ENCODE results near the gene CD53.

CD53 gene

DNA sequence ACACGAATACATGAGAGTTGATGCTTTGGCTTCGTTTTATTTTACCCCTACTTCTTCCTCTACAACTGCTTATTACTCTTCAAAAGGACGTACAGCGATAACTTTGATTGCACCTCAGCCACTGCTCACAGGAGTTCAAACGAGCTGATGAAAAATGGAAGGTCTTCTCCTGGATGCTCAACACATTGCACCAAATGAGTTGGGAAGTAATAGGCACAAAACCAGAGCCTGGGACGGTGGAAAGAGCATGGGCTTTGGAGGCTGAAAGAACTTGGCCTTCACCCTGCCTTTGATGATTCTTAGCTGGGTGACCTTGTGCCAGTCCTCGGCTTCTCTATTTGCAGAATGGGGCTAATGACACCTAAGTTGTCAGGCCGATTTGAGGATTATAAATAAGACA, 4.8 kb downstream of the CD53 start:
- Histone ChIP-seq H3K4me2 (ENCODE audit: low read length) (no peak overlapping the region), H3K9me3 (replicated peaks; ENCODE audit: low read length) (no peaks in the 10 kb centered on the region), H3K36me3 (ENCODE audit: insufficient read depth, low read length) (no peaks in the 10 kb centered on the region), H3K4me1 (ENCODE audit: control insufficient read depth, insufficient read depth, low read length) (no peaks in the 10 kb centered on the region), H3K27me3 (ENCODE audit: control insufficient read depth, insufficient read depth, low read length) (no peaks in the 10 kb centered on the region), H3K4me3 (ENCODE audit: low read length) (no peak overlapping the region), H3K9ac (ENCODE audit: low read depth, low read length) (no peak overlapping the region)

DNA sequence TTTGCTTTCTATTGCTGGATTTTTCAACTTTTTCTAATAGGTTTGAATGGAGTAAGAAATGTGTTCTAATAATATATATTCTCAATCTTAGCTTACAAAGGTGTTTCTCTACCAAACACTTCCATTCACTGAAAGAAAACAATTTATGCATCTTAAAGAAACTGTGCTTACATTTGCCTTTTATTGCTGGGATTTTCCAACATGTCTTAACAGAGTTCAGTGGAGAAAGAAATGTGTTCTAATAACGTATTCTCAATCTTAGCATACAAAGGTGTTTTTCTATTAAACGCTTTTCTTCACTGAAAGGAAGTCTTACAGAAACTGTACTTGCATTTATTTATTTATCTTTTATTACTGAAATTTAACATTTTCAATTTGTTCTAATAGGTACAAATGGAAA, 5.6 kb downstream of the CD53 start:
- no peaks in the 10 kb centered on the region for H3K4me1 ChIP-seq (ENCODE audit: control insufficient read depth, insufficient read depth, low read length)
- H3K4me2 ChIP-seq (ENCODE audit: low read length), result no peak overlapping the region
- H3K36me3 ChIP-seq (ENCODE audit: insufficient read depth, low read length), result no peaks in the 10 kb centered on the region
- H3K4me3 ChIP-seq (ENCODE audit: low read length), result no peak overlapping the region
- no peaks in the 10 kb centered on the region for H3K9me3 ChIP-seq (replicated peaks; ENCODE audit: low read length)
- no peaks in the 10 kb centered on the region for H3K27me3 ChIP-seq (ENCODE audit: control insufficient read depth, insufficient read depth, low read length)
- no peak overlapping the region for H3K9ac ChIP-seq (ENCODE audit: low read depth, low read length)

DNA sequence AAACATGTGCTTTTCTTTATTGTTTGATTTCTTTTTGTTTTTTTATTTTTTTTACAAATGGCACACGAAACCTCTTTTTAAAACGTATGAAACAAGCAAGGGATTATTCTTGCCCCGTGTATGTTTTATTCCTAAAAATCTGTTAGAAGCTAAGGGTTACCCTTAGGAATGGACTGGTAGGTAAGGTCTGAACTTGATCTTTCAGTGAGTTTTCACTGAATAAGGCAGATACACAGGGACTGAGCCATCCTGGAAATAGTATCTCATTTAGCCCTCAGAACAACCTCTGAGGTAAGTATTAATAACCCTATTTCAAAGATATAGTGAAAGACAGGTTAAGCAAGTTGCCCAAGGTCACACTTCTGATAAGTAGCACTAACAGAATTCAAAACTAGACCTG, 6.0 kb downstream of the CD53 start:
- H3K9me3 ChIP-seq (replicated peaks; ENCODE audit: low read length), result no peaks in the 10 kb centered on the region
- H3K4me1 ChIP-seq (ENCODE audit: control insufficient read depth, insufficient read depth, low read length), result no peaks in the 10 kb centered on the region
- H3K9ac ChIP-seq (ENCODE audit: low read depth, low read length), result no peak overlapping the region
- H3K4me3 ChIP-seq (ENCODE audit: low read length), result no peak overlapping the region
- no peak overlapping the region for H3K4me2 ChIP-seq (ENCODE audit: low read length)
- H3K36me3 ChIP-seq (ENCODE audit: insufficient read depth, low read length), result no peaks in the 10 kb centered on the region
- no peaks in the 10 kb centered on the region for H3K27me3 ChIP-seq (ENCODE audit: control insufficient read depth, insufficient read depth, low read length)

DNA sequence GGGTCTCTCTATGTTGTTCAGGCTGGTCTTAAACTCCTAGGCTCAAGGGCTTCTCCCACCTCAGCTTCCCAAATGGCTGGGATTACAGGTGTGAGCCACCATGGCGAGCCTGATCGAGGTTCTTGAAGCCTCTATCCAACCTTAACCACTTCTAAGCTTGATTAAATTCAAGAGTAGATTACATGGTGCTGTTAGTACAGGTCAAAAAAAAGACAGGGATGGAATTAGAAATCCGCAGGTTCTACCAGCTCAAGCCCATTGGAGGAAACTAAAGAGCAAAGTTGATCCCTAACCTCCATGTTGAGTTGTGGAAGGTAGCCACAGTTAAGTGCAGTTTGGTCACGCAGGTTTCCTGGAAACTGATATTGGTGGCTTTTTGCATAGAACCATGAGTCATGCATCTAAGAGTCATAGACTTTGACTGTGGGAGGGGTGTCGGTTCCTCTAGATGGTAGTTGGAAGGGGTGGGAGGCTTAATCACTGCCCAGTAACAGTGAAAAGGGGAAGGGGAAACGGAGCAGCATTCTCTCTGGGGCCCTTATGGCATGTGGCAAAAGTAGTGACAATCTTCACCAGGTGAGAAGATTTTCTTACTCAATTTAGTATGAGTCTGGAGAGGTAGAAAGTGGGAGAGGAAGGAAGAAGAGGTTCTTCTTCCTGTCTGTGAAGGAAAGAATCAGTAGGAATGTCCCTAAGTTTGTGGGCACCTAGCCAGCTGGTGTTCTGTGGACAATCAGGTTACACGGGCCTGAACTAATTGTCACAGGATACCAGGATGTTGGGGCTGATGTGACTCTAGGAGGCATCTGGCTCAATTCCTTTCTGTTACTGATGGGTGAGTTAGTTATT, 7.0 kb downstream of the CD53 start:
- H3K9ac ChIP-seq (ENCODE audit: low read depth, low read length), result no peak overlapping the region

DNA sequence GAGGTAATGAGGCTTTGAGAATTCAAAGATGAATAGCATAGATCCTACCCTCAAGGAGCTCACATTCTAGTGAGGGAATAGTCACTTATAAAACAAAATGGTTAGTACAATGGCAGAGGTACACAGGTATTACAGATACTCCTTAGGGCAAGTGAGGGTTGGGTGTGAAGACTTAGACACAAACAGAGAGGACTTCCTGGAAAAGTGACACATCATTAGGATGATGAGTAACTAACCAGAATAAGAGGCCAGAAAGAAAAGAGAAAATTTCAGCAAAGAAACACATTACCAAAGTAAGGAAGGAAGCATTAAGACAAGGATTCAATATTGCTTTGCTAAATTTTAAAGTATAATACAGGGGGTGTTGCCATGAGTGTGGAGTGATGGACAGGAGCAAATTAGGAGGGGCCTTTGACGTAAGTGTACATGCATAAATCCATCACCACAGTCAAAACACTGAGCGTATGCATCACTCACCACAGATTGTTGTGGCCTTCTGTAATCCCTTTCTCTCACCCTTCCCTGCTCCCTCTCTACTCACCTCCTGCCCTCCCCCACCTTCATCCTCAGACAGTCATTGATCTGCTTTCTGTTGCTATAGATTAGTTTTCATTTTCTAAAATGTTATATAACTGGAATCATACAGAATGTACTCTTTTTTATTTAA, 7.9 kb downstream of the CD53 start:
- H3K4me2 ChIP-seq (ENCODE audit: low read length), result no peak overlapping the region
- no peaks in the 10 kb centered on the region for H3K36me3 ChIP-seq (ENCODE audit: insufficient read depth, low read length)
- no peak overlapping the region for H3K4me3 ChIP-seq (ENCODE audit: low read length)
- H3K27me3 ChIP-seq (ENCODE audit: control insufficient read depth, insufficient read depth, low read length), result no peaks in the 10 kb centered on the region
- H3K4me1 ChIP-seq (ENCODE audit: control insufficient read depth, insufficient read depth, low read length), result no peaks in the 10 kb centered on the region
- H3K9ac ChIP-seq (ENCODE audit: low read depth, low read length), result no peak overlapping the region
- H3K9me3 ChIP-seq (replicated peaks; ENCODE audit: low read length), result no peaks in the 10 kb centered on the region

More for the DNA sequence above, 7.0 kb downstream of the CD53 start:
- Histone ChIP-seq H3K36me3 (ENCODE audit: insufficient read depth, low read length) (no peaks in the 10 kb centered on the region), H3K27me3 (ENCODE audit: control insufficient read depth, insufficient read depth, low read length) (no peaks in the 10 kb centered on the region), H3K4me1 (ENCODE audit: control insufficient read depth, insufficient read depth, low read length) (no peaks in the 10 kb centered on the region), H3K4me3 (ENCODE audit: low read length) (no peak overlapping the region), H3K4me2 (ENCODE audit: low read length) (no peak overlapping the region), H3K9me3 (replicated peaks; ENCODE audit: low read length) (no peaks in the 10 kb centered on the region)

DNA sequence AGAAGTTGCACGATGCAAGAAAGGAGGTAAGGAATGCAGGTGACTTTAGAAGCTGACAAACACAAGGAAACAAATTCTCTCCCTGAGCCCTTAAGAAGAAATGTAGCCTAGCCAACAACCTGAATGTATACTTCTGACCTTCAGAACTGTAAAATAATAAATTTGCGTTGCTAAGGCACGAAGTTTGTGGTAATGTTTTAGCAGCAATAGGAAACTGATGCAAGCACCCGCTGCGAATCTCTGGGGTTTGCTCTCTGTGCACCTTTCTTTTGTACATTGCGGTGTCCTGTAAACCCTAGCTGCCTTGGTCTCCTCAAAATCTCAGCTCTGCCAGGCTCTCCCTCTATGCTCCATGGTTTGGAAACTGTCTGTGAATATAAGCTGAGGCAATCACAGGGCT, 15.1 kb downstream of the CD53 start:
- no peaks in the 10 kb centered on the region for H3K9me3 ChIP-seq (replicated peaks; ENCODE audit: low read length)
- no peaks in the 10 kb centered on the region for H3K4me1 ChIP-seq (ENCODE audit: control insufficient read depth, insufficient read depth, low read length)
- no peaks in the 10 kb centered on the region for H3K36me3 ChIP-seq (ENCODE audit: insufficient read depth, low read length)
- no peak overlapping the region for H3K4me2 ChIP-seq (ENCODE audit: low read length)
- H3K4me3 ChIP-seq (ENCODE audit: low read length), result no peak overlapping the region
- H3K9ac ChIP-seq (ENCODE audit: low read depth, low read length), result no peak overlapping the region
- H3K27me3 ChIP-seq (ENCODE audit: control insufficient read depth, insufficient read depth, low read length), result no peaks in the 10 kb centered on the region

DNA sequence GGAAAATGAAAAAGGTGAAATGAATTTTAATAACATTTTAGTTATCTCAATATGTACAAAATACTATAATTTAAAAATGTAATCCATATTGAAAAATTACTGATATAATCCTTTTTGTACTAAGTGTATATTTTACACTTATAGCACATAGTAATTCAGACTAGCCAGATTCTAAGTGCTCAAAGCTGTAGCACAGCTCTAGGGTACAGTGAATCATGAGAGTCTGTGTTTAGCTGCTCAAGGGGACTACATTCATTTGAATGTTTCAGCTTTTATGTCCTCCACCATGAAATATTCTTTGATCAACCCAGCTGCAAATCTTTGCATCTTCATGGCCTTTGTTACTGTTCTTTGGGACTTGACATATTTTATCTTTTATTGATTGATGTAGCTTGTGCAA, 15.7 kb downstream of the CD53 start:
- Histone ChIP-seq H3K9me3 (replicated peaks; ENCODE audit: low read length) (no peaks in the 10 kb centered on the region), H3K36me3 (ENCODE audit: insufficient read depth, low read length) (no peaks in the 10 kb centered on the region), H3K9ac (ENCODE audit: low read depth, low read length) (no peak overlapping the region), H3K27me3 (ENCODE audit: control insufficient read depth, insufficient read depth, low read length) (no peaks in the 10 kb centered on the region), H3K4me1 (ENCODE audit: control insufficient read depth, insufficient read depth, low read length) (no peaks in the 10 kb centered on the region), H3K4me2 (ENCODE audit: low read length) (no peak overlapping the region), H3K4me3 (ENCODE audit: low read length) (no peak overlapping the region)

DNA sequence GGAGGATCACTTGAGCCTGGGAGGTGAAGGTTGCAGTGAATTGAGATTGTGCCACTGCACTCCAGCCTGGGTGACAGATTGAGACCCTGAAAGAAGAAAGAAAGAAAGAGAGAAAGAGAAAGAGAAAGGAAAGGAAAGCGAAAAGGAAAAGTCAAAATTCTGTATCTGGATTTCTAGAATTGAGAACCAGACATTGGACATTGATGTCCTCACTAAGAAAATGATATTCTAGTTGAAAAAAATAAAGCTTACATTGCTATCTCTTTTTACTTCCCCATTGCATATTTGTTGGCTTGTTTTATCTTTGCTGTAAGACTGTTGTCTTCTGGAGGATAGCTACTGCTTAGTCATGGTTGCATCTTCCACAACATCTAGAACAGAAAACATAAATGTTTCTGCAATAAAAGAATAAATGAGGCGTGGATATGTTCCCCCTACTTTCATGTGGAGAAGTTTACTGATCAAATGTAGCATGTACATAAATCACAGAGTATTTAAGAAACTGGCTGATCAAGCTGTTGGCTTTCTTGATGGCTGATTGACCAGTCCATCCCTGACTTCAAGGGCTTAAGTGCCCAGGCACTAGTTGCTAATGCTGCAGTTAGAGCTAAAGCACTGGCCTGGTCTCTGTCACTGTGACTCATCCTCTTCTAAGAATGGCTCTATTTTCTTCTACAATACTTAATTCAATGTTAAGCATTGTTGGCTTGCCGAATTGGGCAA, 17.7 kb downstream of the CD53 start:
- H3K9ac ChIP-seq (ENCODE audit: low read depth, low read length), result no peak overlapping the region
- H3K27me3 ChIP-seq (ENCODE audit: control insufficient read depth, insufficient read depth, low read length), result no peaks in the 10 kb centered on the region
- no peak overlapping the region for H3K4me3 ChIP-seq (ENCODE audit: low read length)
- H3K4me1 ChIP-seq (ENCODE audit: control insufficient read depth, insufficient read depth, low read length), result no peaks in the 10 kb centered on the region
- H3K4me2 ChIP-seq (ENCODE audit: low read length), result no peak overlapping the region
- H3K9me3 ChIP-seq (replicated peaks; ENCODE audit: low read length), result no peaks in the 10 kb centered on the region
- H3K36me3 ChIP-seq (ENCODE audit: insufficient read depth, low read length), result no peaks in the 10 kb centered on the region

DNA sequence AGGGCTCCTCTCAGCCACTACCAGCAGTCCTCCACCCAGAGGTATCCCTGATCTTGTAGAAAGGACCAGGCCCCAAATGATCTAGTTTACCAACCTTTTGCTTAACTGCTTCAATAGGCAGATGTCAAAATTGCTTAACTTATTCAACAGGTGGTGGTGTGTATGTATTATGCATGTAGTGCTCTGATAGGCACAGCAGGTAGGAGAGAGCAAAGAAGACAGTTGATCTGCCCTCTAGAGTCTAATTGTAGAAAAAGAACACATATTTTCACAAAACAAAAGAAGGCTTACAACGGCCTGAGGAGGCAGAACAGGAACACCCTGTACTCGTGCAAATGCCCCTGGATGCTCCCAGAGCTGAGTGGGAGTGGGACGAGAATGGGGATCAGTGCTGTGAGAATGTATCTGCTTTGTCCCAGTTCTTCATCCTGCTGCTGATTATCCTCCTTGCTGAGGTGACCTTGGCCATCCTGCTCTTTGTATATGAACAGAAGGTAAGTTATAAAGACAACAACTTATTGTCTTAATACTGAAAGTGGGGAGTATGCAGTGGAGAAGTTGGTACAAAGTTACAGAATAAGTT, 21.1 kb downstream of the CD53 start:
- no peaks in the 10 kb centered on the region for H3K9me3 ChIP-seq (replicated peaks; ENCODE audit: low read length)
- H3K9ac ChIP-seq (ENCODE audit: low read depth, low read length), result no peak overlapping the region
- no peak overlapping the region for H3K4me3 ChIP-seq (ENCODE audit: low read length)
- H3K36me3 ChIP-seq (ENCODE audit: insufficient read depth, low read length), result no peaks in the 10 kb centered on the region
- H3K27me3 ChIP-seq (ENCODE audit: control insufficient read depth, insufficient read depth, low read length), result no peaks in the 10 kb centered on the region
- no peak overlapping the region for H3K4me2 ChIP-seq (ENCODE audit: low read length)
- H3K4me1 ChIP-seq (ENCODE audit: control insufficient read depth, insufficient read depth, low read length), result no peaks in the 10 kb centered on the region

DNA sequence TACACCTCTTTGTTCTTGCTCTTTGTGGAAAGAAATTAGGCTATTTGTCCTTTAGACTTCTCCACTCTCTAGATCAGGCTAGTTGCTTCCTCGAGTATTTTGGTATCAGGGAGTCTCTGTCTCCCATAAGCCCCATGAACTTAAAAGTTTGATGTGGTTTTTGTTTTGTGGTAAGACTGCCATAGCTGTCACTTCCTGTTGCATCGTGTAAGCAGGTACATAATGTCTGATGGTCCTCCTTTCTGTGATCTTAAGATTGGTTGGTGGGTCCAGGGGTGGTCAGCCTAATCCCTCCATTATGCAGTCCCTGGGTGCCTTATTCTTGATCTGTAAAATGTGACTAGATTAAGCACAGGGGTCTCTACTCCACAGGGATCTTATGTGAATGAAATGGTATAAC, 23.1 kb downstream of the CD53 start:
- no peaks in the 10 kb centered on the region for H3K4me1 ChIP-seq (ENCODE audit: control insufficient read depth, insufficient read depth, low read length)
- no peak overlapping the region for H3K9ac ChIP-seq (ENCODE audit: low read depth, low read length)
- H3K27me3 ChIP-seq (ENCODE audit: control insufficient read depth, insufficient read depth, low read length), result no peaks in the 10 kb centered on the region
- H3K9me3 ChIP-seq (replicated peaks; ENCODE audit: low read length), result no peaks in the 10 kb centered on the region
- H3K4me3 ChIP-seq (ENCODE audit: low read length), result no peak overlapping the region
- H3K4me2 ChIP-seq (ENCODE audit: low read length), result no peak overlapping the region
- no peaks in the 10 kb centered on the region for H3K36me3 ChIP-seq (ENCODE audit: insufficient read depth, low read length)

DNA sequence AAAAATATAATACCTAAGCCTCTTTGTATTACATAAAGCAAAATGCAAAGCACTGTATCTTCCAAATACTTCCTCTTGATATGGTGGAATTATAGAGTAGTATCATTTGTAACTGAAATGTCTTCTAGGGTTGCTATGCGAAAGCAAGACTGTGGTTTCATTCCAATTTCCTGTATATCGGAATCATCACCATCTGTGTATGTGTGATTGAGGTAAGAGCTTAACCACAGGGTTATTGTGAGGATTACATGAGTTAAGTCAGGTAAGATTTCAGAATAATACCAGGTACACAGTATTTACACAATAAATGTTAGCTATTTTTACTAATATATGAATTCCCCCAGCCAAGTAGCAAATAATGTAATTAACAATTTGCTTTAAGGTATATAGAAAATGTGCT, 24.7 kb downstream of the CD53 start:
- Histone ChIP-seq H3K4me2 (ENCODE audit: low read length) (no peak overlapping the region), H3K27me3 (ENCODE audit: control insufficient read depth, insufficient read depth, low read length) (no peaks in the 10 kb centered on the region), H3K9me3 (replicated peaks; ENCODE audit: low read length) (no peaks in the 10 kb centered on the region), H3K36me3 (ENCODE audit: insufficient read depth, low read length) (no peaks in the 10 kb centered on the region), H3K9ac (ENCODE audit: low read depth, low read length) (no peak overlapping the region), H3K4me3 (ENCODE audit: low read length) (no peak overlapping the region), H3K4me1 (ENCODE audit: control insufficient read depth, insufficient read depth, low read length) (no peaks in the 10 kb centered on the region)

Data from skeletal muscle satellite cell (primary cell).